Fibroblast of lung (primary cell): ENCODE results near the gene CD101.

ENCODE experiments used
- CTCF ChIP-seq, 2 donors: IDR thresholded peaks in 1 of 2; conservative IDR thresholded peaks in 1 of 2; 1 replicate in 1 of 2; 2 replicates in 1 of 2; pipeline ENCODE4 v1.5.1; 2011 to 2012; ENCODE audit warnings: low read length in 2 of 2, control low read depth in 1 of 2, inconsistent platforms in 1 of 2, low read depth in 1 of 2, mild to moderate bottlenecking in 1 of 2
- EZH2 ChIP-seq: IDR thresholded peaks from 2 replicates; pipeline ENCODE4 v1.5.1; 2012; ENCODE audit warnings: low read length, control low read depth, mild to moderate bottlenecking; ENCODE audit errors: missing control alignments

- TF ChIP-seq EZH2 (no peak), CTCF (conservative IDR thresholded peaks at IDR 0.05 in 1 of 2, IDR thresholded peaks at IDR 0.05 in 1 of 2; ENCODE audit: low read depth in 1 of 2, low read length in 2 of 2) (no peak)
Observed at GRCh38 chr1:116961606-116962005, 40.0 kb upstream of the CD101 start.
